GM18502 (cell line): ENCODE results near the gene CCDC27.
"Not testable (repeated sequence)": the region's sequence is repeated elsewhere in the genome, so short reads cannot be mapped to it uniquely, and the experiment has no call there.

Experiments
- ATAC-seq: cut with Tn5 transposase; IDR thresholded peaks from one replicate; pipeline ENCODE4 v1.9.1; 2021; ENCODE audit warnings: mild to moderate bottlenecking; ENCODE audit not compliant: unreplicated experiment, poor library complexity

The CCDC27 gene

DNA sequence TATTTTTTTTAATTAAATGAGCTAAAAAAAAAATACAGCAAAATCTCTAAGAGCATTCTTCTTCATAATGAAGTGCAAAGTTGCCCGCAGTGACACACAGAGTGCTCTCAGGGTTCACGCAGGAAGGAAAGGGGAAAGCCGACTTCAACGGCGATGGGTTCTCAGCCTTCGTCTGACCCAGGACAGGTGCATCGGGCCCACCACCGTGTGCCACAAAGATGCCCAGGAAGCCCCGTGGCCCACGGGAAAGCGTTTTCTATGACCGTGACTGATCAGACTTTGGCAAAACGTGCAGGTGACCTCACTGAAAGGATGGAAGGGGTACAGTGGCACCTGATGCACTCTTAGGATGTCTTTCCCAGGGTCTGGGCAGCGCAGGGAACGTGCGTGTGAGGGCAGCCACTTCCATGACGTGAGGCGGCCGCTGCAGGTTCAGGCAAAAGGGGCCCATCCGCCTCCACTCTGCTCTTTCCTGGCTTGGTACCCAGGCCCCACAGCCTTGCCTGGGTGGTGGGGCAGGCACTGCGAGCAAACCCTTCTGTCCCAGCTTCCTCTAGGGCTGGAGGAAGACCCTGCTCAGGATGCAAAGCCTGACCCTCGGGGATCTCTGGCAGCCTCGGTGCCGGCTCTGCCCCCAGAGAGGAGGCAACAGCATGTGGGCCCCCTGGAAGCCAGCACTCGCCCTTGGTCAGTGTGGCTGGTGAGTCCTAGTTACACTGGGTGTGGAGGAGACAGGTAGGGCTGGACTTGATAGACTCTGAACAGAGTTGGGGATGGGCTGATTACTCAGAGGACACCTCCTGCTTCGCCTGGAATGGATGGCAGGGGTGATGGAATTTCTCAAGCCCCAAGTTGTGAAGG lies 35.7 kb downstream of the CCDC27 start:
- no peak for ATAC-seq

DNA sequence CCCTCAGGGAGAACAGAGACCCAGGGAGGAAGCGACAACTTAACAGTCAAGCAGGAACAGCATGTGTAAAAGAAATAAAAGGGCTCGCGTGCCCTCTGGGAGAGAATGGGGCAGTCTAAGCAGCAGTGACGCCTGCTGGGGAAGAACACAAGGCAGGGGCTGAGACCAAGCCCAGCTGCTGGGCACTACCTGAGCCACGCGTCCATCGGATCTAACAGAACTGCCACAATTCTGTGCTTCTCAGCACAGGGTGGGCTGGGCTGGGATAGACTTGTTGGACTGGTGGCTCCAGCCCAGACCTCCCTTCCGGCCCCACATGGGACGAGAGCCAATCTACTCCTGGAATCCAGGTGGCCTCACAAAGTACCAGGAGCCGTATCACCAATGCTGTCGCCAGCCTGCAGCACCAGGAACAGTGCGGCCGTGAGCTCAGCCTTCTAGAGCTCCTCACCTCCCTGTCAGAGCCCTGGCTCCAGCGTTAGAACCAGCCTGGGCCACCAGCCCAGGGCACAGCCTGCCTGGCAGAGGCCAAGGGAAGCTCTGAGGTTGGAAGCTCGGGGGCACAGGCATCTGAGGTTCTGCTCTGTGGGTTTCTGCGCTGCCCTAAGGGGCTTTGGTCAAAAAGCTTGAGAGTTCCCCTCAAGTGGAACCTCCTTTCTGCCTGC lies 36.6 kb downstream of the CCDC27 start:
- no peak for ATAC-seq

DNA sequence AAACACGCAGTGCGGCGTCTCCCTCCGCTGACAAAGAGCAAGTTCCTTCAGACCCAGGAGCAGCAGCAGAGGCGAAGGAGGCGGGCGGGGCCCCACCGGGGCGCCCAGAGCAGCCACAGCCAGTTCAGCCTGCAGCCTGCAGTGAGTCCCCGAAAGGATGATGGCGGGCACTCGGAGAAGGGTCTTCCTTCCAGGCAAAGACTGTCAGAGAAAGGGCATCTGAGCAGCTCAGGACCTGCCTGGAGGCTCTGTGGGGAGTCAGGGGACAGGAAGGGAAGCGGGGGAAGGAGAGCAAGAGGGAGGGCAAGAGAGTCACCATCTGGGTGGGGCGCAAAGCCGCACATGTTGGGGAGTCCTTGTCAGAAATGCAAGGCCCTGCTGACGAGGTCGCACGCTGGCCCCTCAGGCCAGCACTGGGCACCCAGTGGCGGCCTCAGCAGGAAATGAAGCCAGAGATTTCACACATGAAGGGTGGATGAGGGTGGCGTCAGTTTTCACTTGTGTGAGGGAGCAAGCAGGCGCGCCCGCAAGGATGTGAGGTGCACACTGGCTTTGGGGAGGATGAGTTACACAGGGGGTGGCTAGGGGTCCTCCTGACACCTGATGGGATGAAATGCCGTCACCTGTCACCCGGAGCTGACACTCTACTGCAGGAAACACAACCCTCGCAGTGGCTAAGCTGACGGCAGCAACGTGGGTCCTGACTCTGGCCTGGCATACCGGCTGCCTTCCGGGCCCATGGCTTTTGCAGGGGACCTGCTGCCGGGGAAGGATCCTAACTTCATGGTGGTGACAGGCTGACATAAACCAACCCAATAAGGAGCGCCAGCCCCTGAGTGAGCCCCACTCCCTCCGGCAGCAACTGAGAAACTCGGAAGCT lies 37.4 kb downstream of the CCDC27 start:
- ATAC-seq, result no peak

DNA sequence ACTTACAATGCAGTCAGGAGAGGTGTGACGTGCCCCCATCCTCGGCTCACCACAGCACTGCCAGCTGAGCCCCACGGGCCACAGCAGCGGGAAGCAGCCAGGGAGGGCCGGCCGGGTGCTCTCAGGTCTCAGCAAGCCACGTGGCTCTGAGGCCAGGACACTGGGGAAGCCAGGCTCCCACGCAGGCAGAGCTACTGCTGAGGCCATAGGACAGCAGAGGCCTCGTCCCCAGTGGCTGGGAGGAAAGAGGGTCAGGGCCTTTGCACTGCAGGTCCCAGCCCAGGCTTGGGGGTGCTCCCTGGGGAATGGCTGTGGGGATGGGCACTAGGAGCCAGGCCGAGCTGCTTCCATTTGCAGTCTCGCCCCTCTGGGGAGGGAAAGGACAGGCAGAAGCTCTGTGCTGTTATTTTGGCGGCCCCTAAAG lies 38.3 kb downstream of the CCDC27 start:
- no peak for ATAC-seq

DNA sequence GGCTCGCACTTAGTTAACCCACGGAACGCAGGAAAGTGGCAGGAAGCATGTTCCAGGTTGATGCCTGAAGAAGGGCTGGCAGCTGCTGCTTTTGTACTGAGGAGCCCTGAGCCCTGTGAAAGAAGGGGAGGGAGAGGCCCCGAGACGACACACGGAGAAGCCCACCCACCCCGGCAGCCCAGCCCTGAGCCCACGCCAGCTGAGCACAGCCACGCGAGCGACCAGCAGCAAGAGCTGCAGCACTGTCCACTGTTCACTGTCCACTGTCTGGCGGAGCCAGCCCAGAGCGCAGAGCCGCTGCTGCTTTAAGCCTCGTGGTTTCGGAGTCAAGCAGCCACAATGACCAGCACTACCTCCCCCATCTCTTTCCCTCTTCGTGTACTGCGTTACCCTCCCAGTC lies 38.7 kb downstream of the CCDC27 start:
- no peak for ATAC-seq

DNA sequence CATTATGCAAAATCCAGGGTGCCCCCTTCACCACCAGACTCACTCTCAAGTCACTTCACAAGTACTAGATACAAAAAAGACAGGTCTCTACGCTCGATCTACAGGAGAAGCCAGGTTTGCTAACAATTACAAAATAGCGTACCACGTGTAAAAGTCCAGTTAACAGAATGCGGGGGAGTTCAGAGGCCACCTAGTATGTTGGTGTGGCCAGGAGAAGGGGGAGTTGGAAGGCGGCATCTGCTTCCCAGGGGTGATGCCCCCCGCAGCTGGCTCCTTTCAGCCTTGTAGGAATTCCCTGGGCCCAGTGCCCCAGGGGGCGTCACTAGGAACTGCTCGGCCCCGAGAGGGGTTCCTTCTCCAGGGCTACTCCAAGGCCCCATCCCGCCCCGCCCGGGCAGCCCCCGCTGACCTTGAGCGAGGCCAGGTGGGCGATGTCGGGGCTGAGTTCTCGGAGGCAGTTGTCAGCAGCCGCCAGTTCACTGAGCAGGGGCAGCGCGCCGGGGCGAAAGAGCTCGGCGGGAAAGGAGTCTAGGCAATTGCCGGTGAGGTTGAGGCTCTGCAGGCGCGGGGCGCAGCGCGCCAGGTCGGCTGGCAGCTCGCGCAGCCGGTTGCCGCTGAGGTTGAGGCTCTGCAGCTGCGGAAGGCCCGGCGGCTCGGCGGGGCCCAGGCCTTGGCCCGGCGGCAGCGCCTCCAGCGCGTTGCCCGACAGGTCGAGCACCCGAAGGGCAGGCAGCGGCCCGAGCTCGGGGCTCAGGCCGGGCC lies 43.4 kb downstream of the CCDC27 start:
- ATAC-seq, result peak; percentile 27

DNA sequence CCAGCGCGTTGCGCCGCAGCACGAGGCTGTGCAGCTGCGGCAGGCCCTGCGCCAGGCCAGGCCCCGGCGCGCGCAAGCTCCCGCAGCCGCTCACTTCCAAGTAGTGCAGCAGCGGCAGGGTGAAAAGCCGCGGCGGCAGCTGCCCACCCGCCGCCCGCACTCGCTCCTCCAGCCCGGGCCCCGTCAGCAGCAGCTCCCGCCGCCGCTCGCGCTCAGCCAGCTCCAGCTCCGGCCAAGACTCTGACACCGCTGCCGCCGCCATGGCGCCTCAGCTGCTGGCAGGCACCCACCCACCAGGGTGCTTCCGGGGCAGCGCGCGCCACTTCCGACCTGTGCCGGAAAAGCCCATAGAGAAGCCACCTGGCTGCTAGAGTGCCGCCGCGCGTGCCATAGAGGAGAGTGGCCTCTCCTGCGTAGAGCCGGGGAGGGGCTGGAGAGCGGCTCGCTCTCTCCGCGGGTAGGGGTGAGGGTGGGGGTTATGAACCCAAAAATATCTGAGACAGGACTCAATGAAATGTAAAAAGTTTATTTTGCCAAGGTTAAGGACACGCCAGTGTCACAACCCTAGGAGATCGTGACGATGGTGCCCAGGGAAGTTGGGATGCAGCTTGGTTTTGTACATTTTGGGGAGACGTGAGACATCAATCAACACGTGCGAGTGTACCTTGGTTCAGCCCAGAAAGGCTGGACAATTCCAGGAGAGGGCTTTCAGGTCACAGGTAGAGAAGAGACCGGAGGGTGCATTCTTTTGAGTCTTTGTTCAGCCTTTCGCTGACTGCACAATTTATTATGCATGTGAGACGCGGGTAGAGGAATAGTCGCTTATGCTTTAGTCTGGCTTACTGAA lies 44.2 kb downstream of the CCDC27 start, which contains the start of gene LRRC47:
Gene LRRC47 (minus strand): TSS at position 284 of the 847 bp plus-strand sequence. CDS start 22 bp downstream, at position 262.
- ATAC-seq, result peak; percentile 95

DNA sequence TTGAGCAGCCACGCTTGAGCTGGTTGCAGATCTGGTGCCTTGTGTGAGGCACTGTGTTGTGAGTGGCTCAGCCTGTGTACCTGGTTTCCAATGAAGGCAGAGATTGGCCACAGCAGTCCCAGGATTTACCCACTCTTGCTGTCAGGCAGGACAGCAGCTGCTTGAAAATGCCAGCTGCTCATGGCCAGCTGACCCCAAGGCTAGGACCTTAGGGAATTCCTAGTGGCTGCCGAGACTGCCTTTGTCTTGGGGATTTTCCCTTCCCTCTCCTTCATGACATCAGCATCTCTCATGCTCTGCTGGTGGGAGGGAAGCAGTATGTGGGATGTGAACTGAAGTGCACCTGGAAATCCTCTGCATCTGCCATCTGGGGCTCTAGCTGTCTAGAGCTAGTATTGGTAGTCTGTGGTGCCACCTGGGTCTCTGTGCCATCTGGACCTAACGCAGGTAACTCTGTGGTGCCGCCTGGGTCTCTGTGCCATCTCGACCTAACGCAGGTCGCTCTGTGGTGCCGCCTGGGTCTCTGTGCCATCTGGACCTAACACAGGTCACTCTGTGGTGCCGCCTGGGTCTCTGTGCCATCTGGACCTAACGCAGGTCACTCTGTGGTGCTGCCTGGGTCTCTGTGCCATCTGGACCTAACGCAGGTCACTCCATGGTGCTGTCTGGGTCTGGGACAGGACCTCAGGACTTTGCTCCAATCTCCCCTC lies 47.9 kb downstream of the CCDC27 start:
- ATAC-seq, result no peak

DNA sequence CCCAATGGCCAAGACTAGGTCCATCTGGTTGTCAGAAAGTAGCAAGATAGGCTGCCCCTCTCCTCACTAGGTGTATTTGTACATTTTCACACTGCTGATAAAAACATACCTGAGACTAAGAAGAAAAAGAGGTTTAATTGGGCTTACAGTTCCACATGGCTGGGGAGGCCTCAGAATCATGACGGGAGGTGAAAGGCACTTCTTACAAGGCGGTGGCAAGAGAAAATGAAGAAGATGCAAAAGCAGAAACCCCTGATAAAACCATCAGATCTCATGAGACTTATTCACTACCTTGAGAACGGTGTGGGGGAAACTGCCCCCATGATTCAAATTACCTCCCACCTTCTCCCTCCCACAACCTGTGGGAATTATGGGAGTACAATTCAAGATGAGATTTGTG lies 48.5 kb downstream of the CCDC27 start:
- ATAC-seq, result not testable (repeated sequence)

DNA sequence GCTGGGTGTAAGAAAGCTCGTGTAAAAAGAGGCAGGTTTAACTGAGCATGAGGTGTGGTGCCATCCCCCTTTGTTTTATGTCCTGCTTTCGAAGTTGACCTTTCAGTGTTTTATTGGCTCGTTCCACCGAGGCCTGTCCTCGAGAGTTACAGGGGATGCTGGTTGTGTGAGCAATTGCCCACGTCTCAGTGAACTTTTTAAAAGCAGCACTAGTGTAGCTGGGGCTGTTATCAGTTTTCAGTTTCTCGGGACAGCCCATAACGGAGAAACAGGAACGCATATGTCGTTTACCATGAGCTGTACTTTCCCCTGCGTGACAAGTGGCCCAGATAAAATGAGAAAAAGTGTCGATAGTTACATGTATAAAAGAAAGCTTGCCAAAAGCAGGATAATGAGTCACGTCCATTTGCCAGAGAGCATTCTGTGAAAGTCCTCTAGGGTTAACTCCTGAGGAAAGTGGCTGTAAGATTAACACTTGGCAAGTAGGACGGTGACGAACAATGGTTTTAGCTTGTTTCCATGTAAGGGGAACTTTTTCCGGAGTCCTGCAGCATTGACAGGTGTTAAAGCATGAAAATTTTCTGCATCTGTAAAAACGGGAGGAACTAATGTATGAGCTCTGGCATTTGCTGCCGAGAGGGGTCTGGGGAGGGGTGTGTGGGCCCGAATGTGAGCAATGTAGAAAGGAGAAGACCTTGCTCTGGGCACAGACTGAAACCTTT lies 51.8 kb downstream of the CCDC27 start:
- ATAC-seq, result no peak

DNA sequence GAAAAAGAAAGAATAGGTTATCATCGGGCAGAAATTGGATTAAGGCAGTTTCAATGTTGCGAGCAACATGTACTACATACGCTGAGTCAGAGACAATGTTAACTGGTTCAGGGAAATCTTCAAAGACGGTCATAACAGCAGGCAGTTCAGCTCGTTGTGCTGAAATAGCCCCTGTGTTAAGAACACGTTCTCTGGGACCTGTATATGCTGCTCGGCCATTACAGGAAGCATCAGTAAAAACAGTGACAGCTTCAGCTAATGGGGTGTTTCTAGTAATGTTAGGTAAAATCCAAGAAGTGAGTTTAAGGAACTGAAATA lies 52.3 kb downstream of the CCDC27 start:
- ATAC-seq, result not testable (repeated sequence)

DNA sequence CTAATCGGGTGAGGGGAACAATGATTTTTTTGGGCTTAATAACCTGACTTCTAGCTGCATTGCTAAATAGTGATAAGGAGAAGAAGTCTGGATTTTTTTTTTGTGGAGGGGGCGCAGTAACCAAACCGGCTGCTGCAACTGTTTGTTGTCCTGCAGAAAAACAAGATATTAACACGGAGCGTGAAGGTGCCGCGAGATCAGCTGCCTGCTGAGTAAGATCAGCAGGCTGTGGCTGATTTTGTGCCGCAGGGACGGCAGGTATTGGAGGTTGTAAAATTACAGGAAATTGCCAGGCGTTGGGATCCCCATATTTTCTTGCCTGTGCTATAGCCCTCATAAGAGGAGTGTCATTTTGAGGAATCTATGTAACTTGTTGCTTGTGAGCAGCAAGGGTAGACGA lies 52.8 kb downstream of the CCDC27 start:
- no peak for ATAC-seq

DNA sequence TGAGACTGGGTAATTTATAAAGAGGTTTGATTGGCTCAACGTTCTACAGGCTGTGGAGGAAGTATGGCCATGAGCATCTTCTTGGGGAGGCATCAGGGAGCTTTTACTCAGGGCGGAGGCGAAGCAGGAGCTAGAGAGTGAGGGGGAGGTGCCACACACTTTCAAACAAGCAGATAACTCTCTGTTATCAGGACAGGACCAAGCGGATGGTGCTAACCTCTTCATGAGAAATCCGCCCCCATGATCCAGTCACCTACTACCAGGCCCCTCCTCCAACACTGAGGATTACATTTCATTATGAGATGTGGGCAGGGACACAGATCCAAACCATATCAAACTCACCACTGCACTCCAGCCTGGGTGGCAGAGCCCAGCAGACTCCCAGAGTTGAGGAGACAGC lies 55.5 kb downstream of the CCDC27 start:
- no peak for ATAC-seq

DNA sequence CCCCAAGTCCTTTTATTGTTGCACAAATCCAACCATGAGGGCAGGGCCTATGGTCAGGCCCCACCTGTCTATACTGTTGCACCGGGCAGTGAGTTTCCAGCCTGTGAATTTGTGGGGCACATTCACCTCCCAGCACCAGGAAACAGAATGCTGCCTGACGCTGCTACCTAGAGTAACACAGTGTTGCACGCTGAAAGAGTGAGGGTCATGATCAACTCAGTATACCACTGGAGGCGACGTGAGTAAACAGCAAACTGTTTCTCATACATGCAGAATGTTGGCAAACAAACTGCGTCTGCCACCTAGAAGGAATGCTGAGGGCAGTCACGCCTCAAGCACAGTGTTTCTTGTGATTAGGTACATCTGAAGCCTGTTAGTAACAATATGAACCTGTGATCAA lies 57.4 kb downstream of the CCDC27 start:
- no peak for ATAC-seq

DNA sequence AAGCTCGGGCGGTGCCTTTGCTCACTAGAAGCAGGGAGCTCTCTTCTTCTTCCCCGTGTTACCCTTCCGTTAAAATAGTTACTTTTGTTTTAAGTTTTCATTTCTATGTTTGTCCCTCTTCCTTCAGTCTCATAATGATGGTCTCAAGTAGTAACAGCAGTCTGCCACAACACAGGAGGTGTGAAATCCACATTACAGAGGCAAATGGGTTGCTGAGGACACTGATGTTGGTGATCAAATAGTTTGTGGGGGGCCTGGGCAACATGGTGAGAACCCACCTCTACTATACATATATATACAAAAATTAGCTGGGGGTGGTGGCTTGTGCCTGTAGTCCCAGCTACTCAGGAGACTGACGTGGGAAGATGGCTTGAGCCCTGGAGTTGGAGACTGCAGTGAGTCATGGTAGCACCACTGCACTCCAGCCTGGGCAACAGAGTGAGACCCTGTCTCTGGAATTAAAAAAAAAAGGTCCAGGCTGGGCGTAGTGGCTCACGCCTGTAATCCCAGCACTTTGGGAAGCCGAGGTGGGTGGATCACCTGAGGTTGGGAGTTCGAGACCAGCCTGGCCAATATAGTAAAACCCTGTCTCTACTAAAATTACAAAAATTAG lies 58.0 kb downstream of the CCDC27 start:
- ATAC-seq, result not testable (repeated sequence)

DNA sequence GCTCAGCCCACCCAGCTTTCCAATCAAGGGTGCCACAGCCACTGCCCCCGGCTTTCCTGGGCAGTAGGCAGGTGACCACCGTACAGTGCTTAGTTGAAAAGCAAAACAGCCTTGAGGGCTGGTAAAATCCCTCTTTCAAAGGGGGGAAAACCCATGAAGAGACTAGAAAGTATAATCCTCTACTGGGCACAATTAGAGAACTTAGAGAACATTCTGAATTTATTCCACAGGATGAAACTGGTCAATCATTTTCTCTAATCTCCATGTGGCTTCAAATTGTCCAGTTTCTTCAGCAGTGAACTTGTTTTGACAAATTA lies 59.3 kb downstream of the CCDC27 start:
- no peak for ATAC-seq

DNA sequence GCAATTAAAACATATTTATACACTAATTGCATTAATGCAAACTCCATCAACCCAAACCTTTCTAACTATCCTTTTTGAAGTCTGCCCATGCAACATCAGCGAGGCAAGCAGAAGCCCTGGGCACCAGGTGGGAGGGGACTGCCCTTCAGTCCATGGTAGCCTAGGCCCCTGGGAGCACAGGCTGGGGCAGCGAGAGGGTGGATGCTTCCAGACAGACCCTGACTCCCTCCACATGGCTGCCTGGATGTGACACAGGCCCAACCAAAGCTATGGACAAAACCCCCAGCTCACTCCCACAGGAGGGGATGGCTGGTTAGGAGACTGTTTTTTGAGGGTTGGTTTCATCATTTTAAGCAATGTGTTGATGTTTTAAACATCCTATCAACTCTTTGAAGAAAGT lies 61.8 kb downstream of the CCDC27 start:
- no peak for ATAC-seq
